Loucy (cell line): Measurements from ENCODE around the gene KDM5C.

Experiments used
- H2AFZ ChIP-seq: fragments of 200-600 bp; sonication (generic); 2 replicates; pipeline ENCODE4 v1.6.0; 2016; ENCODE audit warnings: antibody characterized with exemption, mild to moderate bottlenecking, low read length, moderate library complexity
- H3F3A ChIP-seq: fragments of 200-600 bp; 2 replicates; pipeline ENCODE4 v1.6.0; 2016; ENCODE audit warnings: antibody characterized with exemption, low read depth, mild to moderate bottlenecking
- H3K27me3 ChIP-seq: fragments of 200-600 bp; sonication (generic); 2 replicates; pipeline ENCODE4 v1.6.1; 2014; ENCODE audit warnings: low read length, mild to moderate bottlenecking; ENCODE audit not compliant: insufficient read depth, poor library complexity, severe bottlenecking
- H3K36me3 ChIP-seq: fragments of 200-600 bp; sonication (generic); 2 replicates; pipeline ENCODE4 v1.6.1; 2016; ENCODE audit warnings: low read length; ENCODE audit not compliant: insufficient read depth
- H3K4me1 ChIP-seq: fragments of 200-600 bp; sonication (generic); 2 replicates; pipeline ENCODE4 v1.5.1; 2014; ENCODE audit warnings: low read length, mild to moderate bottlenecking; ENCODE audit not compliant: insufficient read depth, poor library complexity, severe bottlenecking
- H3K4me2 ChIP-seq: fragments of 200-600 bp; sonication (generic); 2 replicates; pipeline ENCODE4 v1.6.0; 2014; ENCODE audit warnings: antibody characterized with exemption, low read length, low read depth, mild to moderate bottlenecking; ENCODE audit not compliant: poor library complexity, severe bottlenecking
- H3K4me3 ChIP-seq: fragments of 200-600 bp; sonication (generic); 2 replicates; pipeline ENCODE4 v1.5.1; 2014; ENCODE audit warnings: low read length, mild to moderate bottlenecking, mixed read lengths; ENCODE audit not compliant: poor library complexity, severe bottlenecking
- H3K79me2 ChIP-seq: fragments of 200-600 bp; sonication (generic); 2 replicates; pipeline ENCODE4 v1.6.1; 2014; ENCODE audit warnings: low read length; ENCODE audit not compliant: insufficient read depth
- H3K9ac ChIP-seq: fragments of 200-600 bp; sonication (generic); 2 replicates; pipeline ENCODE4 v1.6.0; 2014; ENCODE audit warnings: mild to moderate bottlenecking, low read depth, low read length, moderate library complexity; ENCODE audit not compliant: poor library complexity, severe bottlenecking
- H3K9me2 ChIP-seq: fragments of 200-600 bp; sonication (generic); replicated peaks from 2 replicates; pipeline ENCODE4 v1.6.1; 2016; ENCODE audit warnings: low read depth, low read length, mixed read lengths
- H3K9me3 ChIP-seq: fragments of 200-600 bp; sonication (generic); 2 replicates; pipeline ENCODE4 v1.6.1; 2014; ENCODE audit warnings: mild to moderate bottlenecking, antibody characterized with exemption, low read length, low read depth; ENCODE audit not compliant: insufficient read depth
- H4K20me1 ChIP-seq: fragments of 200-600 bp; sonication (generic); 2 replicates; pipeline ENCODE4 v1.6.0; 2014; ENCODE audit warnings: antibody characterized with exemption, low read length, mild to moderate bottlenecking; ENCODE audit not compliant: insufficient read depth, poor library complexity, severe bottlenecking
- CTCF ChIP-seq: fragments of 200-600 bp; sonication (generic); conservative IDR thresholded peaks from 2 replicates; pipeline ENCODE4 v1.5.1; 2014; ENCODE audit warnings: mild to moderate bottlenecking, antibody characterized with exemption, low read length
- EZH2phosphoT487 ChIP-seq: fragments of 200-600 bp; IDR thresholded peaks from 2 replicates; pipeline ENCODE4 v1.6.1; 2018; ENCODE audit warnings: antibody characterized with exemption, mild to moderate bottlenecking, moderate library complexity, borderline replicate concordance

KDM5C gene

GRCh38 chrX:53261355-53261972 lies 36.5 kb upstream of the KDM5C start:
- Histone ChIP-seq H3K79me2 (no peaks in the 10 kb centered on the region), H3K27me3 (no peaks in the 10 kb centered on the region), H3K36me3 (no peaks in the 10 kb centered on the region), H3K4me1 (peaks cover 24% of the 10 kb centered on the region), H2AFZ (no peak overlapping the region), H3K9ac (no peak overlapping the region), H3F3A (no peaks in the 10 kb centered on the region), H4K20me1 (no peaks in the 10 kb centered on the region), H3K4me3 (no peak overlapping the region), H3K4me2 (peak overlapping the region; percentile 24), H3K9me2 (no peaks in the 10 kb centered on the region), H3K9me3 (no peaks in the 10 kb centered on the region)
- TF ChIP-seq CTCF = no peak
- no peak for TF ChIP-seq EZH2phosphoT487

GRCh38 chrX:53260836-53261235 lies 35.8 kb upstream of the KDM5C start:
- Histone ChIP-seq H4K20me1 (no peaks in the 10 kb centered on the region), H3F3A (no peaks in the 10 kb centered on the region), H3K4me1 (peaks cover 24% of the 10 kb centered on the region), H3K9me3 (no peaks in the 10 kb centered on the region), H2AFZ (no peak overlapping the region), H3K27me3 (no peaks in the 10 kb centered on the region), H3K79me2 (no peaks in the 10 kb centered on the region), H3K9me2 (no peaks in the 10 kb centered on the region), H3K4me2 (no peak overlapping the region), H3K9ac (no peak overlapping the region), H3K4me3 (no peak overlapping the region), H3K36me3 (no peaks in the 10 kb centered on the region)
- TF ChIP-seq EZH2phosphoT487 = no peak
- TF ChIP-seq CTCF = no peak

- no peaks in the 10 kb centered on the region for H3K9me2 ChIP-seq
- H3K4me2 ChIP-seq = no peak overlapping the region
- TF ChIP-seq EZH2phosphoT487 = no peak
- no peak for TF ChIP-seq CTCF
Measured at GRCh38 chrX:53257670-53258423, 32.8 kb upstream of the KDM5C start.

More at GRCh38 chrX:53257670-53258423, 32.8 kb upstream of the KDM5C start:
- Histone ChIP-seq H3K27me3 (no peaks in the 10 kb centered on the region), H3K9me3 (no peaks in the 10 kb centered on the region), H3K79me2 (no peaks in the 10 kb centered on the region), H3F3A (no peaks in the 10 kb centered on the region), H3K4me3 (no peak overlapping the region), H3K9ac (no peak overlapping the region), H3K4me1 (peaks cover 15% of the 10 kb centered on the region), H4K20me1 (no peaks in the 10 kb centered on the region), H2AFZ (no peak overlapping the region), H3K36me3 (no peaks in the 10 kb centered on the region)
